CD14-positive monocyte (primary cell): ENCODE data around the gene ZP1. TPM values are rescaled to one million over a fixed set of nuclear protein-coding genes. Genes with fewer than 3 reads are reported as not detected.
A peak's percentile ranks its signal among the peaks of the same experiment; 100 is the strongest.

Experiments
- DNase-seq, 3 donors: peaks; one replicate each; pipeline ENCODE4 v3.0.0-alpha.2; 2011 to 2022
- H2AFZ ChIP-seq: 2 replicates; pipeline ENCODE4 v1.6.0; 2012; ENCODE audit warnings: mild to moderate bottlenecking, low read depth, low read length, inconsistent platforms; ENCODE audit not compliant: insufficient read depth, poor library complexity, severe bottlenecking
- H3K27ac ChIP-seq, 2 donors: 1 replicate in 1 of 2; 2 replicates in 1 of 2; pipeline ENCODE4 v1.5.1; 2012 to 2013; ENCODE audit warnings: low read length in 2 of 2, control low read depth in 1 of 2, inconsistent platforms in 1 of 2, low read depth in 1 of 2, mild to moderate bottlenecking in 1 of 2
- H3K27me3 ChIP-seq, 2 donors: one replicate each; pipeline versions ENCODE4 v1.6.0 to v1.6.1; 2011 to 2013; ENCODE audit warnings: low read length in 2 of 2; ENCODE audit not compliant: control insufficient read depth in 2 of 2, insufficient read depth in 2 of 2
- H3K36me3 ChIP-seq, 2 donors: replicated peaks in 1 of 2; 1 replicate in 1 of 2; 2 replicates in 1 of 2; pipeline versions ENCODE4 v1.5.1 to v1.6.1; 2012 to 2013; ENCODE audit warnings: low read length in 2 of 2, control low read depth in 1 of 2, inconsistent platforms in 1 of 2, mild to moderate bottlenecking in 1 of 2; ENCODE audit not compliant: insufficient read depth in 2 of 2, control insufficient read depth in 1 of 2
- H3K4me1 ChIP-seq, 2 donors: 1 replicate in 1 of 2; 2 replicates in 1 of 2; pipeline versions ENCODE4 v1.5.1 to v1.6.1; 2012 to 2013; ENCODE audit warnings: low read length in 2 of 2, control low read depth in 1 of 2, inconsistent platforms in 1 of 2, mild to moderate bottlenecking in 1 of 2, moderate library complexity in 1 of 2; ENCODE audit not compliant: insufficient read depth in 2 of 2, control insufficient read depth in 1 of 2
- H3K4me2 ChIP-seq: replicated peaks from 2 replicates; pipeline ENCODE3; 2012; ENCODE audit warnings: low read length, moderate library complexity, mild to moderate bottlenecking; ENCODE audit not compliant: poor library complexity, severe bottlenecking; ENCODE audit errors: extremely low read depth
- H3K4me3 ChIP-seq, 3 experiments: fragments of 200-600 bp in 1 of 3; sonication (generic) in 1 of 3; replicated peaks in 1 of 3; 1 replicate in 2 of 3; 2 replicates in 1 of 3; pipeline ENCODE4 v1.5.1; 2011 to 2013; ENCODE audit warnings: low read length in 3 of 3, mild to moderate bottlenecking in 3 of 3, control low read depth in 2 of 3, low read depth in 2 of 3, inconsistent platforms in 1 of 3, moderate library complexity in 1 of 3
- H3K79me2 ChIP-seq: 2 replicates; pipeline ENCODE4 v1.6.0; 2012; ENCODE audit warnings: mild to moderate bottlenecking, control low read depth, inconsistent platforms, low read length, moderate library complexity; ENCODE audit not compliant: insufficient read depth
- H3K9ac ChIP-seq: 2 replicates; pipeline ENCODE4 v1.6.0; 2017; ENCODE audit warnings: low read length, mild to moderate bottlenecking; ENCODE audit not compliant: insufficient read depth, poor library complexity, severe bottlenecking
- H3K9me3 ChIP-seq, 2 donors: replicated peaks in 1 of 2; 1 replicate in 1 of 2; 2 replicates in 1 of 2; pipeline versions ENCODE4 v1.5.1 to v1.6.1; 2012 to 2013; ENCODE audit warnings: low read length in 2 of 2, control low read depth in 1 of 2; ENCODE audit not compliant: control insufficient read depth in 1 of 2, insufficient read depth in 1 of 2
- H4K20me1 ChIP-seq: 2 replicates; pipeline ENCODE4 v1.6.0; 2012; ENCODE audit warnings: mild to moderate bottlenecking, low read length, control low read depth, moderate library complexity; ENCODE audit not compliant: insufficient read depth
- H3K27ac Mint-ChIP-seq, 7 donors: one replicate each; pipeline ENCODE4 v1.8.0; 2020; ENCODE audit warnings: mild to moderate bottlenecking in 7 of 7, mixed read lengths in 7 of 7, moderate library complexity in 6 of 7, inconsistent platforms in 2 of 7
- H3K27me3 Mint-ChIP-seq, 3 donors: one replicate each; pipeline ENCODE4 v1.8.0; 2021 to 2022; ENCODE audit warnings: low read depth in 3 of 3, mild to moderate bottlenecking in 3 of 3, mixed read lengths in 3 of 3, moderate library complexity in 3 of 3, inconsistent platforms in 1 of 3
- H3K36me3 Mint-ChIP-seq, 2 donors: one replicate each; pipeline ENCODE4 v1.8.0; 2020; ENCODE audit warnings: mixed read lengths in 2 of 2, inconsistent platforms in 1 of 2, mild to moderate bottlenecking in 1 of 2
- H3K4me1 Mint-ChIP-seq: one replicate; pipeline ENCODE4 v1.8.0; 2020; ENCODE audit warnings: mild to moderate bottlenecking, mixed read lengths
- H3K4me3 Mint-ChIP-seq, 2 donors: one replicate each; pipeline ENCODE4 v1.8.0; 2020; ENCODE audit warnings: mild to moderate bottlenecking in 2 of 2, mixed read lengths in 2 of 2, moderate library complexity in 1 of 2
- H3K9me3 Mint-ChIP-seq, 7 donors: one replicate each; pipeline ENCODE4 v1.8.0; 2020 to 2022; ENCODE audit warnings: mixed read lengths in 7 of 7, mild to moderate bottlenecking in 6 of 7, moderate library complexity in 6 of 7, inconsistent platforms in 2 of 7
- CTCF ChIP-seq: fragments of 200-600 bp; IDR thresholded peaks from one replicate; pipeline ENCODE4 v1.8.0; 2022; ENCODE audit warnings: antibody characterized with exemption, mild to moderate bottlenecking
- WGBS: methylation state at CpG from one replicate; pipeline ENCODE4 v1.1.5; 2013; ENCODE audit warnings: missing lambda C conversion rate; ENCODE audit not compliant: insufficient coverage; 5-methylcytosine and 5-hydroxymethylcytosine counted together
- intact Hi-C, 2 donors: fragments of 100-400 bp; cut with micrococcal nuclease; formaldehyde crosslinking; loops; one replicate each; pipeline versions ENCODE4 v1.15.0 to v1.15.1; 2023
- polyA plus RNA-seq, 3 donors: library from polyadenylated mRNA; depleted of rRNA in 1 of 3; unstranded in 2 of 3; stranded (reverse) in 1 of 3; fragments of 300-500 nt in 2 of 3; fragments of >200 nt in 1 of 3; fragmentation: Illumina TruSeq in 2 of 3; gene quantifications; 1 replicate in 2 of 3; 2 replicates in 1 of 3; pipeline ENCODE4 v1.2.3, GENCODE V29; 2012 to 2021

Gene ZP1
- polyA plus RNA-seq, 3 donors = 0.09 to 0.40 TPM; not detected in 1

GRCh38 chr11:60825118-60825517 is 42.2 kb upstream of the ZP1 start:
- Histone ChIP-seq H3K36me3 (no peaks in the 10 kb centered on the region), H3K79me2 (no peaks in the 10 kb centered on the region), H4K20me1 (no peaks in the 10 kb centered on the region), H3K27me3 (no peaks in the 10 kb centered on the region), H3K27ac (no peak overlapping the region), H2AFZ (no peak overlapping the region), H3K9me3 (no peaks in the 10 kb centered on the region), H3K4me2 (no peak overlapping the region), H3K9ac (no peak overlapping the region), H3K4me1 (no peaks in the 10 kb centered on the region), H3K4me3 (no peak overlapping the region)
- DNase-seq = no peak
- H3K36me3 Mint-ChIP-seq = no peaks in the 10 kb centered on the region
- intact Hi-C loops = no loop called here
- peaks cover 0 to 5% (median 5%) of the 10 kb centered on the region in 3 donors for H3K27me3 Mint-ChIP-seq
- H3K4me1 Mint-ChIP-seq = no peaks in the 10 kb centered on the region
- 90% methylated on average over 4 of the region's 5 CpGs for WGBS
- TF ChIP-seq CTCF = no peak
- H3K9me3 Mint-ChIP-seq = no peaks in the 10 kb centered on the region
- no peak overlapping the region for H3K4me3 Mint-ChIP-seq
- H3K27ac Mint-ChIP-seq = no peak overlapping the region

- no peaks in the 10 kb centered on the region for H3K79me2 ChIP-seq
- peaks cover 0 to 4% of the 10 kb centered on the region in 2 donors for H3K4me1 ChIP-seq
- Mint-ChIP-seq H3K9me3 (no peaks in the 10 kb centered on the region), H3K4me1 (peaks cover under 1% of the 10 kb centered on the region), H3K27ac (peak overlapping the region in 1 of 7 donors; percentile 7), H3K27me3 (peaks cover 0 to 5% (median 5%) of the 10 kb centered on the region in 3 donors), H3K4me3 (no peak overlapping the region), H3K36me3 (no peaks in the 10 kb centered on the region)
- H3K27ac ChIP-seq = no peak overlapping the region
- H3K4me2 ChIP-seq = no peak overlapping the region
- TF ChIP-seq CTCF = no peak
- intact Hi-C loops = no loop called here
- WGBS = 97% methylated on average over 5 of the region's 6 CpGs
- no peaks in the 10 kb centered on the region for H4K20me1 ChIP-seq
- no peak overlapping the region for H3K4me3 ChIP-seq
- no peaks in the 10 kb centered on the region for H3K27me3 ChIP-seq
- H2AFZ ChIP-seq = no peak overlapping the region
- no peak for DNase-seq
- no peaks in the 10 kb centered on the region for H3K9me3 ChIP-seq
- H3K36me3 ChIP-seq = no peaks in the 10 kb centered on the region
- no peak overlapping the region for H3K9ac ChIP-seq
Observed at GRCh38 chr11:60825790-60826189, 41.6 kb upstream of the ZP1 start.
